Ovary (tissue), 9 donors: Measurements from ENCODE around the gene RBBP7. TPM values are rescaled to one million over a fixed set of nuclear protein-coding genes. Genes with fewer than 3 reads are reported as not detected.

Source experiments
- DNase-seq, 5 donors: peaks; one replicate each; pipeline ENCODE4 v3.0.0-alpha.2; 2019 to 2020
- H3K27ac ChIP-seq, 2 donors: fragments of 200-600 bp; one replicate each; pipeline versions ENCODE4 v1.5.1 to v1.8.0; 2019 to 2022
- H3K27me3 ChIP-seq: fragments of 200-600 bp; one replicate; pipeline ENCODE4 v1.8.0; 2022
- H3K36me3 ChIP-seq: fragments of 200-600 bp; sonication (generic); one replicate; pipeline ENCODE4 v1.5.1; 2019
- H3K4me1 ChIP-seq: one replicate; pipeline ENCODE4 v1.8.1; 2013; ENCODE audit warnings: mild to moderate bottlenecking, moderate library complexity; ENCODE audit not compliant: insufficient read depth
- H3K4me3 ChIP-seq: fragments of 200-600 bp; sonication (generic); one replicate; pipeline ENCODE4 v1.5.1; 2017
- H3K9me3 ChIP-seq, 2 donors: fragments of 200-600 bp in 1 of 2; sonication (generic) in 1 of 2; one replicate each; pipeline versions ENCODE4 v1.5.1 to v1.8.1; 2013 to 2019; ENCODE audit warnings: mild to moderate bottlenecking in 1 of 2, moderate library complexity in 1 of 2
- EP300 ChIP-seq: sonication (generic); formaldehyde crosslinking; IDR thresholded peaks from one replicate; pipeline ENCODE4 v1.6.1; 2017; ENCODE audit warnings: antibody characterized with exemption
- POLR2A ChIP-seq: fragments of 450-650 bp; IDR thresholded peaks from one replicate; pipeline ENCODE4 v1.6.1; 2017; ENCODE audit warnings: antibody characterized with exemption, mild to moderate bottlenecking, moderate library complexity
- WGBS, 3 donors: extraction: QIAGEN DNeasy Blood & Tissue Kit in 1 of 3; methylation state at CpG; one replicate each; pipeline versions ENCODE4 v1.1.5 to v1.1.7; 2013 to 2017; 5-methylcytosine and 5-hydroxymethylcytosine counted together
- intact Hi-C, 4 donors: fragments of 100-400 bp; cut with DNase I; formaldehyde crosslinking; loops; one replicate each; pipeline versions ENCODE4 v1.11.0 to v1.15.1; 2022 to 2023
- polyA plus RNA-seq, 2 donors: library from polyadenylated mRNA; stranded (reverse); fragments of 200-250 nt in 1 of 2; fragments of 350-450 nt in 1 of 2; fragmentation: Illumina TruSeq in 1 of 2; extraction: RNeasy Lipid Tissue Mini Kit (QIAGEN cat#74804) in 1 of 2; gene quantifications; one replicate each; pipeline ENCODE4 v1.2.3, GENCODE V29; 2013 to 2014
- total RNA-seq, 7 donors: library from RNA; depleted of rRNA in 2 of 7; stranded (reverse); fragments of >200 nt in 2 of 7; fragmentation: NEBNext Ultra II Directional in 3 of 7; extraction: Animal tissue kit (Norgen Biotek cat#: 25700) in 3 of 7; gene quantifications; one replicate each; pipeline versions ENCODE4 v1.1.0 to v1.2.4, GENCODE V29; 2016 to 2023
- TF ChIP-seq, protein P1 (sequence below), 3 donors: fragments of 450-650 bp in 2 of 3; fragments of 200-600 bp in 1 of 3; IDR thresholded peaks; one replicate each; pipeline versions ENCODE4 v1.5.1 to v1.8.0; 2016 to 2022; ENCODE audit warnings: antibody characterized with exemption in 3 of 3, mild to moderate bottlenecking in 1 of 3
- donor health status: DM: no; HTN: no; CAD: no; lungs with moderate emphysema.
- donor health status: DM: no; HTN: no; CAD: no.
- donor health status: Bipolar disorder and iron deficiency.
- donor health status: DM: yes; HTN: yes; CAD: no.
- donor health status: DM: no; HTN: no; CAD: no.
- donor health status: DM: yes; HTN: yes; CAD: no.

Gene RBBP7
- total and polyA plus RNA-seq, 9 donors = 101 to 258 (median 188) TPM

DNA sequence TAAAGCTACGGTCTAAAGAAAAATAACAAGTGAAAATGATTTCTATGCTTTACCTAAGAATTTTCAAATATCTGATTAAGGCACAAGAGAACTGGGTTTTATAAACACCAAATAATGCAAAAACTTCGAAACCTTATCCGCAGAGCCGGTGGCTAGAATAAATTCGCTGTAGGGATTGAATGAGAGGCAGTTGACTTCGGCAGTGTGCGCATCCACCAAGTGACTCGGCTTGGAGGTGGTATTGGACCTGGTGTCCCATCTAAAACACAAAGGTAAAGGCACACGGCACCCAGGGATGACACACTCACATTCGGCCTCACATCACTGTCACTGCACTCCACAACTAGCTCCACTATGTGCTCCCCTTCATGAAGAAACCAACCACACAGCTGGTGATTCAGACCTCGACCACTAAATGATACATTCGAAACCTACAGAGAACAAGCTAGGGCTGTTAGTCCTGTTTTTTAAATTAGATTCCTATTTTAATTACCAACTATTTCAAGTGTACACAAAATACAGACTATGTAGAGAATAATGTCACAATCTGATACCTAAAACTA lies 17.5 kb downstream of the RBBP7 start:
- Histone ChIP-seq H3K4me3 (no peak overlapping the region), H3K27me3 (no peaks in the 10 kb centered on the region), H3K9me3 (no peaks in the 10 kb centered on the region), H3K27ac (no peak overlapping the region), H3K36me3 (no peaks in the 10 kb centered on the region), H3K4me1 (no peaks in the 10 kb centered on the region)
- intact Hi-C loops = no loop called here
- TF ChIP-seq EP300 (no peak), POLR2A (no peak)
- TF ChIP-seq, protein P1, sequence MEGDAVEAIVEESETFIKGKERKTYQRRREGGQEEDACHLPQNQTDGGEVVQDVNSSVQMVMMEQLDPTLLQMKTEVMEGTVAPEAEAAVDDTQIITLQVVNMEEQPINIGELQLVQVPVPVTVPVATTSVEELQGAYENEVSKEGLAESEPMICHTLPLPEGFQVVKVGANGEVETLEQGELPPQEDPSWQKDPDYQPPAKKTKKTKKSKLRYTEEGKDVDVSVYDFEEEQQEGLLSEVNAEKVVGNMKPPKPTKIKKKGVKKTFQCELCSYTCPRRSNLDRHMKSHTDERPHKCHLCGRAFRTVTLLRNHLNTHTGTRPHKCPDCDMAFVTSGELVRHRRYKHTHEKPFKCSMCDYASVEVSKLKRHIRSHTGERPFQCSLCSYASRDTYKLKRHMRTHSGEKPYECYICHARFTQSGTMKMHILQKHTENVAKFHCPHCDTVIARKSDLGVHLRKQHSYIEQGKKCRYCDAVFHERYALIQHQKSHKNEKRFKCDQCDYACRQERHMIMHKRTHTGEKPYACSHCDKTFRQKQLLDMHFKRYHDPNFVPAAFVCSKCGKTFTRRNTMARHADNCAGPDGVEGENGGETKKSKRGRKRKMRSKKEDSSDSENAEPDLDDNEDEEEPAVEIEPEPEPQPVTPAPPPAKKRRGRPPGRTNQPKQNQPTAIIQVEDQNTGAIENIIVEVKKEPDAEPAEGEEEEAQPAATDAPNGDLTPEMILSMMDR (IDR thresholded peaks at IDR 0.05) = no peak
- 92 to 95% (median 95%) methylated on average over 12 of the region's 12 CpGs for WGBS, 3 donors
- DNase-seq = no peak

DNA sequence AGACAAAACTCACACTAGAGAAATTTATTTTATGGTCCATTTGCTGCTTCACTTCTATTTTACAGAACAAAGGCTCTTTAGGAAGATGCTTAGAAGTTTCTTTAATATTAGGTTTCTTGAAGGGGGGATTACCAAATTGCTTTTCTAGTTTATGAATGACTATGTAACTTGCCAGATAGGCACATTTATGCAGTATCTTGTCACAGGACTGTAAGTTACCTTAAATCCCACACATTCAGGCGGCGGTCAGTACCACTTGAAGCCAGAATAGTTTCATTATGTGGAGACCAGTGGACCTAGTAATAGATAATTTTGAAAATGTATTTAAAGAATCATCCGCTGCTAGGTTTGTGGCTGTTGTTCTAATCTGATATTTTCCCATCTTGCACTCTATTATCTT lies 18.3 kb downstream of the RBBP7 start:
- TF ChIP-seq POLR2A (no peak), EP300 (no peak)
- TF ChIP-seq, protein P1 (IDR thresholded peaks at IDR 0.05) = no peak
- WGBS, 3 donors = 91 to 95% (median 91%) methylated on average over 3 of the region's 3 CpGs
- no peak overlapping the region for H3K27ac ChIP-seq
- H3K9me3 ChIP-seq = no peaks in the 10 kb centered on the region
- DNase-seq = no peak
- no peaks in the 10 kb centered on the region for H3K4me1 ChIP-seq
- H3K27me3 ChIP-seq = no peaks in the 10 kb centered on the region
- intact Hi-C loops = no loop called here
- no peaks in the 10 kb centered on the region for H3K36me3 ChIP-seq
- H3K4me3 ChIP-seq = no peak overlapping the region

DNA sequence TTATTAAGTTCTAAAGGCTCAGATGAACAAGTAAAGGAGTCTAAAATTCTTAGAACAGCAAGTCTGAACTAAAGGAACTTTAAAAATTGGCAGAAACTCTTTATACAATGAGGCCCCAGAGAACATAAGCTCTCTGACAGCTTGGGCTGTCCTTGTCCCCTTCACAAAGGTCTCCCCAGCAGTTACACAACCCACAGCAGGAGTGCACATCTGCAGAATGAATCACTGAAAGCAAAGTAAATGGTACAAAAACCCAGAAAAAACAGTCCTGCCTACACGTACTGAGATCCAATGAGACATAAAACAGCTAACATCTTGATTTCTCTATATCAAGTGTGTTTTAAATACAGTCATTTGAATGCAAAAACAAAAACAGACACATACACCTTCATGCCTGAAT lies 18.7 kb downstream of the RBBP7 start:
- DNase-seq = no peak
- Histone ChIP-seq H3K4me1 (no peaks in the 10 kb centered on the region), H3K9me3 (no peaks in the 10 kb centered on the region), H3K27ac (no peak overlapping the region), H3K27me3 (no peaks in the 10 kb centered on the region), H3K4me3 (no peak overlapping the region), H3K36me3 (no peaks in the 10 kb centered on the region)
- TF ChIP-seq, protein P1 (IDR thresholded peaks at IDR 0.05) = no peak
- no peak for TF ChIP-seq EP300
- no peak for TF ChIP-seq POLR2A
- intact Hi-C loops = no loop called here
- WGBS, 3 donors = 64 to 78% (median 73%) methylated on average over 1 of the region's 1 CpG

DNA sequence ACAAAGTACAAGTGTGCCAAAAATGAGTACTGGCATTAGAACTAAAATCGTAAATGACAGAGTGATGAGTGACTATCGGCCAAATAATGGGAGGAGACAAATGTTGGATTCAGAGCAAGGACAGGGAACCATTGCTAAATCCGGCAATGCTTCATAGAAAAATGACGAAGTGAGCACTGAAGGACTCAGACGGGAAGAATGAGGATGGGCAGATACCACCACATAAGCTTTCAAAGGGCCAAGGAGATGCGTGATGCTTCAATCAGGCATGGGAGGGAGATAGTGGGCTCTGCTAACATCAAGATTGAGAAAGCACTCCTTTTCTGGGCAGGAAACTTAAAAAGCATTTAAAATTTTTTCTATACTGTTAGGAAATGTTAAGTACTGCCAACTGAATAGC lies 21.6 kb downstream of the RBBP7 start:
- 66 to 82% (median 70%) methylated on average over 6 of the region's 6 CpGs for WGBS, 3 donors
- no peaks in the 10 kb centered on the region for H3K36me3 ChIP-seq

More for the DNA sequence above, 21.6 kb downstream of the RBBP7 start:
- H3K4me1 ChIP-seq = no peaks in the 10 kb centered on the region
- intact Hi-C loops = no loop called here
- no peak overlapping the region for H3K4me3 ChIP-seq
- H3K9me3 ChIP-seq = no peaks in the 10 kb centered on the region
- no peak for TF ChIP-seq EP300
- TF ChIP-seq, protein P1 (IDR thresholded peaks at IDR 0.05) = no peak
- no peak for TF ChIP-seq POLR2A
- no peak for DNase-seq
- no peak overlapping the region for H3K27ac ChIP-seq
- H3K27me3 ChIP-seq = no peaks in the 10 kb centered on the region
